ENCODE measurements around the gene IZUMO4.
"Not testable (repeated sequence)": the region's sequence is repeated elsewhere in the genome, so short reads cannot be mapped to it uniquely, and the experiment has no call there.

Gene IZUMO4

GRCh38 chr19:2129486-2129885 lies 32.8 kb downstream of the IZUMO4 start:
- H3K27ac ChIP-seq (ENCODE audit: low read length): no peak overlapping the region
- peaks cover 26 to 37% of the 10 kb centered on the region in 2 donors for H3K36me3 ChIP-seq (ENCODE audit: control insufficient read depth in 2 of 2, insufficient read depth in 2 of 2, low read length in 2 of 2)
- H3K27me3 ChIP-seq (ENCODE audit: control insufficient read depth in 1 of 2, insufficient read depth in 2 of 2, low read length in 2 of 2): no peaks in the 10 kb centered on the region
- H3K9me3 ChIP-seq (ENCODE audit: control insufficient read depth in 2 of 2, low read length in 2 of 2): no peaks in the 10 kb centered on the region
- no peak overlapping the region for H3K9ac ChIP-seq (ENCODE audit: low read length in 2 of 2)
- no peaks in the 10 kb centered on the region for H3K4me1 ChIP-seq (ENCODE audit: control insufficient read depth, insufficient read depth, low read length)
- H3K4me3 ChIP-seq (ENCODE audit: low read length in 2 of 2): no peak overlapping the region

DNA sequence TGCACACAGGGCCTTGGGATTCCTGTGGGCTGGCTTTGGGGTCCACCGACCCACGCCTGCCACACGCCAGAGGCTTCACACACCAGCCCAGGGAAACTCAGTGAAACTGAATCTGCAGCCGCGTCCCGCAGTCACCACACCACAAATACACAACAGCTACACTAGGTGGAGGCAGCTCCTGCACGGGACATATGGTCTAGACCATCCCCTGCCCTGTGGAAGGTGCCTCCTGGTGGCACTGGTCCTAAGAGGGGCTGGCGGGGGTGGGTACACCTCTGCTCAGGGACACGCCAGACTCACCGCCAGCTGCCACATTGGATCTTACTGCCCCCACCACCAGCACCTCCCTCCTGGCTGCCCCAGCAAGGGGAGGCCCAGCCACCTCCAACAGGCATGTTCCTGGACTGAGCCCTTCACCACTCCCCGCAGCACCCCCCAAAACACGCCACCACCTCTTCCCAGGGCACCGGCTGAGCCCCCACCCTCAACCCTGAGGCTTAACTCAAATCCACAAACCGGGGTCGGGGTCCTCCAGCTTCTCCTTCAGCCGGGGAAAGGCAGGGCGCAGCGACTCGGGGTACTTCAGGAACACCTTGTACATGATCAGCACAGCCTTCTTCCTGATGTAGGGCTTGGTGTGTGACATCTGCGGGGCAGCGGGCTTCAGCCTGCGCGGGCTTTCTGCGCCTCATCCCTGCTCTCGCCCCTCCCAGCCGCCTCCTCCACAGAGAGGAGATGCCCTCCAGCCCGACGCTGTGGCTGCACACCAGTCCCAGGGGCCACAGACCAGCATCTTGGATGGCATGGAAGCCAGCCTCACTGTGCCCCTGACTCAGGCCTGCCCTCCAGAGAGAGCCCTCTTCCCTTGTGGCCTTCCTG lies 33.4 kb downstream of the IZUMO4 start:
- no peaks in the 10 kb centered on the region for H3K27me3 ChIP-seq (ENCODE audit: control insufficient read depth in 1 of 2, insufficient read depth in 2 of 2, low read length in 2 of 2)
- no peak overlapping the region for H3K27ac ChIP-seq (ENCODE audit: low read length)
- peaks cover 26 to 37% of the 10 kb centered on the region in 2 donors for H3K36me3 ChIP-seq (ENCODE audit: control insufficient read depth in 2 of 2, insufficient read depth in 2 of 2, low read length in 2 of 2)
- H3K4me3 ChIP-seq (ENCODE audit: low read length in 2 of 2): no peak overlapping the region
- H3K4me1 ChIP-seq (ENCODE audit: control insufficient read depth, insufficient read depth, low read length): no peaks in the 10 kb centered on the region
- no peaks in the 10 kb centered on the region for H3K9me3 ChIP-seq (ENCODE audit: control insufficient read depth in 2 of 2, low read length in 2 of 2)
- no peak overlapping the region for H3K9ac ChIP-seq (ENCODE audit: low read length in 2 of 2)

DNA sequence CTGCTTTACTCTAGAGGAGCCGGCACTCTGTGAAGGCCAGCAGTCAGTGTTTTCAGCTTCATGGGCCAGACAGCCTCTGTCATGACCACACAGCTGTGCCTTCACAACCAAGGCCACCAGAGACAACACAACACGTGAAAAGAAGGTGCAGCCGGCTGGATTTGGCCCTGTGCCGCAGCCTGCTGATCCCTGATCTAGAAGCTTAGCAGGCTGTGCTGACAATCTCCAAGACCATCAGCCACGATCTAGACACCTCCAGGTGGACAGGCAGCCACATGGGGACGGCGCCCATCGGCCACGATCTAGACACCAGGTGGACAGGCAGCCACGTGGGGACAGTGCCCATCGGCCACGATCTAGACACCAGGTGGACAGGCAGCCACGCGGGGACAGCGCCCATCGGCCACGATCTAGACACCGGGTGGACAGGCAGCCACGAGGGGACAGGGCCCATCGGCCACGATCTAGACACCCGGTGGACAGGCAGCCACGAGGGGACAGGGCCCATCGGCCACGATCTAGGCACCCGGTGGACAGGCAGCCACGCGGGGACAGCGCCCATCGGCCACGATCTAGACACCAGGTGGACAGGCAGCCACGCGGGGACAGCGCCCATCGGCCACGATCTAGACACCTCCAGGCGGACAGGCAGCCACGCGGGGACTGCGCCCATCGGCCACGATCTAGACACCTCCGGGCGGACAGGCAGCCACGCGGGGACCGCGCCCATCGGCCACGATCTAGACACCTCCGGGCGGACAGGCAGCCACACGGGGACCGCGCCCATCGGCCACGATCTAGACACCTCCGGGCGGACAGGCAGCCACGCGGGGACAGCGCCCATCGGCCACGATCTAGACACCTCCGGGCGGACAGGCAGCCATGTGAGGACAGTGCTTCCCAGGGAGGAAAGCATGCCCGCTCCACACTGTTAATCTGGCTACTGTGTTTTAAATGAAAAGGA lies 34.6 kb downstream of the IZUMO4 start:
- not testable (repeated sequence) for H3K9ac ChIP-seq (ENCODE audit: low read length in 2 of 2); H3K4me1 ChIP-seq (ENCODE audit: control insufficient read depth, insufficient read depth, low read length); H3K27ac ChIP-seq (ENCODE audit: low read length); H3K4me3 ChIP-seq (ENCODE audit: low read length in 2 of 2); H3K27me3 ChIP-seq (ENCODE audit: control insufficient read depth in 1 of 2, insufficient read depth in 2 of 2, low read length in 2 of 2); H3K9me3 ChIP-seq (ENCODE audit: control insufficient read depth in 2 of 2, low read length in 2 of 2)
- H3K36me3 ChIP-seq (ENCODE audit: control insufficient read depth in 2 of 2, insufficient read depth in 2 of 2, low read length in 2 of 2): peaks cover 26 to 40% of the 10 kb centered on the region in 2 donors

GRCh38 chr19:2132191-2132590 lies 35.5 kb downstream of the IZUMO4 start:
- H3K4me3 ChIP-seq (ENCODE audit: low read length in 2 of 2): no peak overlapping the region
- H3K36me3 ChIP-seq (ENCODE audit: control insufficient read depth in 2 of 2, insufficient read depth in 2 of 2, low read length in 2 of 2): peaks cover 29 to 40% of the 10 kb centered on the region in 2 donors
- no peaks in the 10 kb centered on the region for H3K9me3 ChIP-seq (ENCODE audit: control insufficient read depth in 2 of 2, low read length in 2 of 2)
- H3K27me3 ChIP-seq (ENCODE audit: control insufficient read depth in 1 of 2, insufficient read depth in 2 of 2, low read length in 2 of 2): no peaks in the 10 kb centered on the region
- no peak overlapping the region for H3K9ac ChIP-seq (ENCODE audit: low read length in 2 of 2)
- no peak overlapping the region for H3K27ac ChIP-seq (ENCODE audit: low read length)
- H3K4me1 ChIP-seq (ENCODE audit: control insufficient read depth, insufficient read depth, low read length): no peaks in the 10 kb centered on the region

DNA sequence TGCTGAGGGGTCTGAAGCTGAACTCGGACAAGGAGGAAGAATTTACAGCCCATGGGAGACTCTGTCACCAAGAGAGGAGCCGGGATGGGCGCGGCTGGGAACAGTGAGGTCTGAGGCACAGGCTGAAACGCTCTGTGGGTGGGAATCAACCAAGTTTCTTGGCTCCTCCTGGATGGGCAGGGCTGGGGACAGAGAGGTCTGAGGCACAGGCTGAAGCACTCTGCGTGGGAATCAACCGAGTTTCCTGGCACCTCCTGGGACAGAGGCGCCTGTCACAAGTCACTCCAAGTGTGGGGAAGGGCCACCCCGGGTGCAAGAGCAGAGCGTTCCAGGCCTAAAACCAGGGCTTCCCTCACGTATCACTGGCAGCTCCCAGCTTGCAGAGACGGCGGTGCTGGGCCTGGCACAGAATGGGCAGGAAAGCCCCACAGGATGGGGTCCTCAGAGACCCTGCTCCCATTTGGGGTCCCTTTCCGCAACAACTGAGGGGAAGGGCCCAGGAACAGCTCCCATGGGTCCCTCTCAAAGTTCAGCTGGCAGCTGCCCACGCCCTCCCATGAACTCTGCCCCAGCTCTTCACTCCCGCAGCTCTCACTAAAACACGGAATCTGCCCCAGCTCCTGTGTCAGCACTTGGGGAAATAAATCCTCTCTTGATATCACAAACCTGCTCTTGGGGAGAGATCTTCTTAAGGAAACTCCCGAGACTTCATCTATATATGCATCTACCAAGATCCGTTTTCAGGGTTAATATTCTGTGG lies 36.2 kb downstream of the IZUMO4 start:
- Histone ChIP-seq H3K4me1 (ENCODE audit: control insufficient read depth, insufficient read depth, low read length) (no peaks in the 10 kb centered on the region), H3K9me3 (ENCODE audit: control insufficient read depth in 2 of 2, low read length in 2 of 2) (no peaks in the 10 kb centered on the region), H3K36me3 (ENCODE audit: control insufficient read depth in 2 of 2, insufficient read depth in 2 of 2, low read length in 2 of 2) (peaks cover 25 to 43% of the 10 kb centered on the region in 2 donors), H3K9ac (ENCODE audit: low read length in 2 of 2) (no peak overlapping the region), H3K27me3 (ENCODE audit: control insufficient read depth in 1 of 2, insufficient read depth in 2 of 2, low read length in 2 of 2) (no peaks in the 10 kb centered on the region), H3K4me3 (ENCODE audit: low read length in 2 of 2) (no peak overlapping the region), H3K27ac (ENCODE audit: low read length) (no peak overlapping the region)

DNA sequence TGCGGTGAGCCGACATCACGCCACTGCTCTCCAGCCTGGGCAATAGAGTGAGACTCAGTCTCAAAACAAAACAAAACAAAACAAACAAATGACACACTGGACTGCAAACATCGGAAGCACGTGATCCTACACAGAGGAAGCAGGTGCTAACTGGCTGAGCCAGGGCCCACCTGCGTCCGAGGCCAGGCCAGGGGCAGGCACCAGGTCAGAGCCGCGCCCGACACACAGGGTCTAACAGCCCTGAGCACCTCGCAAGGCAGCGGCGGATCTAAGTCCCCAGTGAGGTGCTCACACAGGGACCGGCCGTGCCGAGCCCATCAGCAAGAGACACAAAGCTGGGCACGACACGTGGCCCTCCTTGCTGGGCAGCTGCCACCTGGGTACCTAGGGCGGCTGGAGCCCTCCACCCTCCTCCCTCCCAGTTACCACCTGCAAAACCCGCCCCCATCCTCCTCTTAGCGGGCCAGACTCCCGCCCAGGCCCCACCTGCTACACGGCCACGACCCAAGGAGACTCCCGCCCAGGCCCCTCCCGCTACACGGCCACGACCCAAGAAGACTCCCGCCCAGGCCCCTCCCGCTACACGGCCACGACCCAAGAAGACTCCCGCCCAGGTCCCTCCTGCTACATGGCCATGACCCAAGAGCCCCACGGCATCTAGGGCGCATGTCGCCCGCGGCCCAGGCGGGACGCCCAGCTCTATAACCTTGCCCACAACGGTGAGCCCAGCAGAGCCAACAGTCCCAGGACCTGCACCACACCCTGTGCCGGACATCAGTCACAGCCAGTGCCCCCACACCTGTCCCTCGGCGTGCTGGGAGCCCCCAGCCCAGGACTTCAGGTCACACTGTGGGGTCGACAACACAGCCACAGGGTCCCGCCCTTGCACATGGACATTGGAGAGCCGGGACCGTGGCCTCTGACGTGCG lies 39.0 kb downstream of the IZUMO4 start:
- Histone ChIP-seq H3K36me3 (ENCODE audit: control insufficient read depth in 2 of 2, insufficient read depth in 2 of 2, low read length in 2 of 2) (peaks cover 26 to 38% of the 10 kb centered on the region in 2 donors), H3K9ac (ENCODE audit: low read length in 2 of 2) (no peak overlapping the region), H3K4me1 (ENCODE audit: control insufficient read depth, insufficient read depth, low read length) (no peaks in the 10 kb centered on the region)

DNA sequence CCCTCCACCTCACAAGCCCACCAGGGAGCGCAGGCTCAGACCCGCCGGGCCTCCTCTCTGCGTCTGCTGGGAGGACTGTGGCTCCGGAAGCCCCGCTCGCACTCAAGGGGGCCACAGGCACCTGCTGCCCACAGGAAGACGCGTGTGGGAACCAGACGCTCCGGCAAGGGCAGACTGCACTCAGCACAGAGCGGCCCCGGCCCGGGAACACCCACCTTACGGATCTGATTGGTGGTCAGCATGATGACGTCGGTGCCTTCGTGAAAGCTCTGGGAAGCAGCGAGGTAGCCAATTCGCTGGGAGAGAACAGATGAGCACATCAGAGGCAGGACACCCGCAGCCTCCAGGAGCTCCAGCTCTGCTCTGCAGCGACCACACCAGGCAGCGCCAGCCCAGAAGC lies 40.1 kb downstream of the IZUMO4 start:
- H3K27me3 ChIP-seq (ENCODE audit: control insufficient read depth in 1 of 2, insufficient read depth in 2 of 2, low read length in 2 of 2): no peaks in the 10 kb centered on the region
- no peaks in the 10 kb centered on the region for H3K9me3 ChIP-seq (ENCODE audit: control insufficient read depth in 2 of 2, low read length in 2 of 2)
- H3K9ac ChIP-seq (ENCODE audit: low read length in 2 of 2): no peak overlapping the region
- no peak overlapping the region for H3K4me3 ChIP-seq (ENCODE audit: low read length in 2 of 2)
- no peak overlapping the region for H3K27ac ChIP-seq (ENCODE audit: low read length)
- no peaks in the 10 kb centered on the region for H3K4me1 ChIP-seq (ENCODE audit: control insufficient read depth, insufficient read depth, low read length)
- H3K36me3 ChIP-seq (ENCODE audit: control insufficient read depth in 2 of 2, insufficient read depth in 2 of 2, low read length in 2 of 2): peaks cover 19 to 31% of the 10 kb centered on the region in 2 donors

More for the DNA sequence above, 39.0 kb downstream of the IZUMO4 start:
- Histone ChIP-seq H3K9me3 (ENCODE audit: control insufficient read depth in 2 of 2, low read length in 2 of 2) (no peaks in the 10 kb centered on the region), H3K27me3 (ENCODE audit: control insufficient read depth in 1 of 2, insufficient read depth in 2 of 2, low read length in 2 of 2) (no peaks in the 10 kb centered on the region), H3K27ac (ENCODE audit: low read length) (no peak overlapping the region), H3K4me3 (ENCODE audit: low read length in 2 of 2) (no peak overlapping the region)

- Histone ChIP-seq H3K4me1 (ENCODE audit: control insufficient read depth, insufficient read depth, low read length) (no peaks in the 10 kb centered on the region), H3K9me3 (ENCODE audit: control insufficient read depth in 2 of 2, low read length in 2 of 2) (no peaks in the 10 kb centered on the region), H3K27ac (ENCODE audit: low read length) (no peak overlapping the region), H3K27me3 (ENCODE audit: control insufficient read depth in 1 of 2, insufficient read depth in 2 of 2, low read length in 2 of 2) (no peaks in the 10 kb centered on the region), H3K36me3 (ENCODE audit: control insufficient read depth in 2 of 2, insufficient read depth in 2 of 2, low read length in 2 of 2) (peaks cover 11 to 20% of the 10 kb centered on the region in 2 donors), H3K4me3 (ENCODE audit: low read length in 2 of 2) (no peak overlapping the region), H3K9ac (ENCODE audit: low read length in 2 of 2) (no peak overlapping the region)
Measured at GRCh38 chr19:2138061-2138728, 41.5 kb downstream of the IZUMO4 start.

DNA sequence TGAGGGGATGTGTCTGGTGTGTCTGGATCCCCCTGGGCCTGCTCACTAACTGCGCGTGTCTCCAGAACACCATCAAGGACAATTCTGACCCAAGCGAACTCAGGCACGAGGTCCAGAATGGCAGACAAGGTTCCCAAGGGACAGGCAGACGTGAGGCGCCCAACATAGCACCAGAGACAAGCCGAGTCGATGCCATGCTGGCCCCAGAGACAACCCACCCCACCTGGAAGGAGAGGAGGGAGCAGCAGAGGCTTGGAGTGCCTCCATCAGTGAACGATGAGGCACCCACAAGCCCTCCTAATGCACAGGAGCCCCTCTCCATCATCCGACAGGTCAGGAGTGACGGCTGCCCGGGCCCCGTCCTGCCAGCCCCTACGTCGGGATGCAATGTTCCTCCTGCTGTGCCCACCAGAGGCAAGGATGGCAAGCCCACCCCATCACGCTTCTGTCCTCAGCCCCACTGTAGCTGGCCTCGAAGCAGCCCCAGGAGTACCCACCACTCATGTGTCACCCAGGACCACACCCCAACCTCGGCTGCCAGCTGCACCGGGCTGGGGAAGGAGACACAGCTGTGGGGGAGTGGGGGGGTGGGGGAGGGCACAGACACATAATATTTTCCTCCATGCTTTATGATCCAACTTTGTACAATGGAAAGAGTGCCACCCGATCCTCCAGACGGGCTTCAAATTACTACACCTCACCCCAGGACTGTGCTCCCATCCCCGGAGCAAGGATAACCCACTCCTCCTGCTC lies 42.8 kb downstream of the IZUMO4 start:
- Histone ChIP-seq H3K27ac (ENCODE audit: low read length) (no peak overlapping the region), H3K4me1 (ENCODE audit: control insufficient read depth, insufficient read depth, low read length) (no peaks in the 10 kb centered on the region), H3K9ac (ENCODE audit: low read length in 2 of 2) (no peak overlapping the region), H3K36me3 (ENCODE audit: control insufficient read depth in 2 of 2, insufficient read depth in 2 of 2, low read length in 2 of 2) (peaks cover 11 to 20% of the 10 kb centered on the region in 2 donors), H3K9me3 (ENCODE audit: control insufficient read depth in 2 of 2, low read length in 2 of 2) (no peaks in the 10 kb centered on the region), H3K27me3 (ENCODE audit: control insufficient read depth in 1 of 2, insufficient read depth in 2 of 2, low read length in 2 of 2) (no peaks in the 10 kb centered on the region), H3K4me3 (ENCODE audit: low read length in 2 of 2) (no peak overlapping the region)

All from stomach smooth muscle (tissue), 2 donors.